ENCODE data around the gene CCDC150. TPM values are rescaled to one million over a fixed set of nuclear protein-coding genes. Genes with fewer than 3 reads are reported as not detected.

The CCDC150 gene
- polyA plus RNA-seq, 3 donors, result 20.6 to 27.5 (median 24.8) TPM

GRCh38 chr2:196610796-196611195 lies 28.7 kb upstream of the CCDC150 start:
- no peak for DNase-seq (ENCODE audit: extremely low read depth in 1 of 11, low read depth in 9 of 11, low spot score in 4 of 11)

- DNase-seq (ENCODE audit: extremely low read depth in 1 of 11, low read depth in 9 of 11, low spot score in 4 of 11), result no peak
These were observed 26.2 kb upstream of the CCDC150 start for GRCh38 chr2:196613302-196613701.

- DNase-seq (ENCODE audit: extremely low read depth in 1 of 11, low read depth in 9 of 11, low spot score in 4 of 11), result no peak
These were observed 22.1 kb upstream of the CCDC150 start for GRCh38 chr2:196617430-196617829.

- no peak for DNase-seq (ENCODE audit: extremely low read depth in 1 of 11, low read depth in 9 of 11, low spot score in 4 of 11)
These were observed 20.9 kb upstream of the CCDC150 start for GRCh38 chr2:196618661-196619060.

GRCh38 chr2:196630531-196630930 lies 9.0 kb upstream of the CCDC150 start:
- DNase-seq (ENCODE audit: extremely low read depth in 1 of 11, low read depth in 9 of 11, low spot score in 4 of 11), result no peak

- no peak for DNase-seq (ENCODE audit: extremely low read depth in 1 of 11, low read depth in 9 of 11, low spot score in 4 of 11)
These were observed 4.4 kb upstream of the CCDC150 start for GRCh38 chr2:196635156-196635555.

- DNase-seq (ENCODE audit: extremely low read depth in 1 of 11, low read depth in 9 of 11, low spot score in 4 of 11), result no peak
These were observed 750 bp upstream of the CCDC150 start for GRCh38 chr2:196638765-196639164.

GRCh38 chr2:196640031-196640548 lies 575 bp downstream of the CCDC150 start:
- DNase-seq (ENCODE audit: extremely low read depth in 1 of 11, low read depth in 9 of 11, low spot score in 4 of 11), result peak in 1 of 11 donors; percentile 2

GRCh38 chr2:196649202-196649601 lies 9.7 kb downstream of the CCDC150 start:
- DNase-seq (ENCODE audit: extremely low read depth in 1 of 11, low read depth in 9 of 11, low spot score in 4 of 11), result no peak

- no peak for DNase-seq (ENCODE audit: extremely low read depth in 1 of 11, low read depth in 9 of 11, low spot score in 4 of 11)
These were observed 12.0 kb downstream of the CCDC150 start for GRCh38 chr2:196651387-196652094.

- DNase-seq (ENCODE audit: extremely low read depth in 1 of 11, low read depth in 9 of 11, low spot score in 4 of 11), result no peak
These were observed 13.4 kb downstream of the CCDC150 start for GRCh38 chr2:196652869-196653268.

- DNase-seq (ENCODE audit: extremely low read depth in 1 of 11, low read depth in 9 of 11, low spot score in 4 of 11), result no peak
These were observed 14.3 kb downstream of the CCDC150 start for GRCh38 chr2:196653843-196654242.

- DNase-seq (ENCODE audit: extremely low read depth in 1 of 11, low read depth in 9 of 11, low spot score in 4 of 11), result no peak
These were observed 16.2 kb downstream of the CCDC150 start for GRCh38 chr2:196655761-196656160.

- no peak for DNase-seq (ENCODE audit: extremely low read depth in 1 of 11, low read depth in 9 of 11, low spot score in 4 of 11)
These were observed 17.8 kb downstream of the CCDC150 start for GRCh38 chr2:196657333-196657732.

GRCh38 chr2:196659844-196660243 lies 20.3 kb downstream of the CCDC150 start:
- no peak for DNase-seq (ENCODE audit: extremely low read depth in 1 of 11, low read depth in 9 of 11, low spot score in 4 of 11)

- DNase-seq (ENCODE audit: extremely low read depth in 1 of 11, low read depth in 9 of 11, low spot score in 4 of 11), result no peak
These were observed 20.7 kb downstream of the CCDC150 start for GRCh38 chr2:196660244-196660643.

GRCh38 chr2:196670342-196670741 lies 30.8 kb downstream of the CCDC150 start:
- no peak for DNase-seq (ENCODE audit: extremely low read depth in 1 of 11, low read depth in 9 of 11, low spot score in 4 of 11)

- DNase-seq (ENCODE audit: extremely low read depth in 1 of 11, low read depth in 9 of 11, low spot score in 4 of 11), result no peak
These were observed 36.4 kb downstream of the CCDC150 start for GRCh38 chr2:196675963-196676362.

GRCh38 chr2:196677404-196677803 lies 37.9 kb downstream of the CCDC150 start:
- DNase-seq (ENCODE audit: extremely low read depth in 1 of 11, low read depth in 9 of 11, low spot score in 4 of 11), result no peak

- DNase-seq (ENCODE audit: extremely low read depth in 1 of 11, low read depth in 9 of 11, low spot score in 4 of 11), result no peak
These were observed 39.9 kb downstream of the CCDC150 start for GRCh38 chr2:196679368-196679767.

GRCh38 chr2:196681510-196681909 lies 42.0 kb downstream of the CCDC150 start:
- DNase-seq (ENCODE audit: extremely low read depth in 1 of 11, low read depth in 9 of 11, low spot score in 4 of 11), result no peak
